HepG2 (cell line): ENCODE results near the gene MAPK1. TPM values are rescaled to one million over a fixed set of nuclear protein-coding genes. Genes with fewer than 3 reads are reported as not detected.
A peak's percentile ranks its signal among the peaks of the same experiment; 100 is the strongest.

Experiments
- CHCHD3 ChIP-seq: sonication (generic); formaldehyde crosslinking; IDR thresholded peaks from 2 replicates; pipeline ENCODE4 v1.8.0; 2022; ENCODE audit warnings: mild to moderate bottlenecking, missing genetic modification reagents, moderate library complexity
- DNMT3B ChIP-seq: conservative IDR thresholded peaks from 2 replicates; pipeline ENCODE4 v1.6.1; 2016; ENCODE audit warnings: missing biosample characterization, control low read depth
- DRAP1 ChIP-seq: IDR thresholded peaks from 2 replicates; pipeline ENCODE4 v1.6.1; 2016; ENCODE audit warnings: missing genetic modification reagents, missing compliant biosample characterization
- GABPB1 ChIP-seq: IDR thresholded peaks from 2 replicates; pipeline ENCODE4 v1.6.1; 2016; ENCODE audit warnings: mild to moderate bottlenecking, missing genetic modification reagents, moderate library complexity, missing compliant biosample characterization
- IRF1 ChIP-seq: sonication (generic); formaldehyde crosslinking; IDR thresholded peaks from 2 replicates; pipeline ENCODE4 v1.4.0; 2020; ENCODE audit warnings: low read depth, mild to moderate bottlenecking, missing genetic modification reagents
- NFIB ChIP-seq: sonication (generic); formaldehyde crosslinking; IDR thresholded peaks from 2 replicates; pipeline ENCODE4 v1.9.0; 2021; ENCODE audit warnings: missing genetic modification reagents, mild to moderate bottlenecking, borderline replicate concordance
- SRF ChIP-seq: IDR thresholded peaks from 2 replicates; pipeline ENCODE4 v1.6.1; 2011; ENCODE audit warnings: mild to moderate bottlenecking, low read depth, low read length, moderate library complexity
- SRY ChIP-seq: sonication (generic); formaldehyde crosslinking; IDR thresholded peaks from 2 replicates; pipeline ENCODE4 v1.8.0; 2022; ENCODE audit warnings: mild to moderate bottlenecking, missing genetic modification reagents
- STAT5B ChIP-seq: sonication (generic); formaldehyde crosslinking; IDR thresholded peaks from 2 replicates; pipeline ENCODE4 v1.4.0; 2020; ENCODE audit warnings: missing genetic modification reagents
- USF2 ChIP-seq, 2 experiments: sonication (generic) in 1 of 2; formaldehyde crosslinking in 1 of 2; IDR thresholded peaks; 2 replicates each; pipeline versions ENCODE4 v1.5.1 to v1.6.1; 2011 to 2020; ENCODE audit warnings: borderline replicate concordance in 1 of 2, low read depth in 1 of 2, low read length in 1 of 2, mild to moderate bottlenecking in 1 of 2, missing genetic modification reagents in 1 of 2, moderate library complexity in 1 of 2
- ZFAT ChIP-seq: sonication (generic); formaldehyde crosslinking; conservative IDR thresholded peaks from 2 replicates; pipeline ENCODE4 v1.8.1; 2023; ENCODE audit warnings: missing genetic modification reagents, inconsistent platforms
- ZMYM4 ChIP-seq: sonication (generic); formaldehyde crosslinking; IDR thresholded peaks from 2 replicates; pipeline ENCODE4 v1.8.1; 2023; ENCODE audit warnings: mild to moderate bottlenecking, missing genetic modification reagents
- ZNF263 ChIP-seq: sonication (generic); formaldehyde crosslinking; IDR thresholded peaks from 2 replicates; pipeline ENCODE4 v1.4.0; 2020; ENCODE audit warnings: missing genetic modification reagents
- ZNF432 ChIP-seq: sonication (generic); formaldehyde crosslinking; IDR thresholded peaks from 2 replicates; pipeline ENCODE4 v1.5.0; 2020; ENCODE audit warnings: missing genetic modification reagents, mild to moderate bottlenecking, borderline replicate concordance
- ZNF609 ChIP-seq: sonication (generic); formaldehyde crosslinking; IDR thresholded peaks from 2 replicates; pipeline ENCODE4 v1.4.0; 2020; ENCODE audit warnings: mild to moderate bottlenecking, missing genetic modification reagents, borderline replicate concordance
- ZNF879 ChIP-seq: sonication (generic); formaldehyde crosslinking; IDR thresholded peaks from 2 replicates; pipeline ENCODE4 v1.8.1; 2023; ENCODE audit warnings: missing genetic modification reagents
- ZSCAN21 ChIP-seq: sonication (generic); formaldehyde crosslinking; IDR thresholded peaks from 2 replicates; pipeline ENCODE4 v1.8.0; 2022; ENCODE audit warnings: mild to moderate bottlenecking, missing genetic modification reagents, moderate library complexity, borderline replicate concordance
- polyA plus RNA-seq, 8 experiments: library from polyadenylated mRNA; depleted of rRNA in 3 of 8; stranded (reverse) in 7 of 8; unstranded in 1 of 8; fragments of >200 nt; fragmentation: Illumina TruSeq in 4 of 8; extraction: Trizol in 4 of 8; gene quantifications; 2 replicates each; pipeline versions ENCODE4 v1.2.1 to v1.2.3, GENCODE V29; 2011 to 2016; ENCODE audit warnings: low read depth in 4 of 8, missing spikeins in 1 of 8, mixed read lengths in 1 of 8; ENCODE audit not compliant: insufficient read depth in 1 of 8
- total RNA-seq, 5 experiments: library from RNA; depleted of rRNA; stranded (reverse); fragments of >200 nt; fragmentation: Illumina TruSeq; extraction: Trizol; gene quantifications; 2 replicates each; pipeline ENCODE4 v1.2.3, GENCODE V29; 2016; ENCODE audit warnings: low read depth in 1 of 5
- TF ChIP-seq, protein P1 (sequence below): IDR thresholded peaks from 2 replicates; pipeline ENCODE4 v1.6.1; 2016; ENCODE audit warnings: missing compliant biosample characterization, missing genetic modification reagents, borderline replicate concordance

The MAPK1 gene
- total and polyA plus RNA-seq, 2 of the 13 experiments (the other 11 are each of a cell fraction or from before 2014, with no cell fraction given): 107 to 114 TPM

- TF ChIP-seq USF2 (IDR thresholded peaks at IDR 0.05; ENCODE audit: low read depth, low read length) (no peak), USF2 (CRISPR knock-in tag; IDR thresholded peaks at IDR 0.05; ENCODE audit: borderline replicate concordance) (no peak), NFIB (no peak), DNMT3B (CRISPR knock-in tag) (no peak), SRY (CRISPR knock-in tag) (peak; percentile 67; the same call in 1 of the 2 replicates), ZMYM4 (CRISPR knock-in tag) (0 out of 2 replicates have a peak, but pooled peaks have one; percentile 62), ZFAT (CRISPR knock-in tag) (0 out of 2 replicates have a peak, but pooled peaks have one; percentile 37), STAT5B (CRISPR knock-in tag) (no peak), CHCHD3 (CRISPR knock-in tag) (no peak), ZNF879 (CRISPR knock-in tag) (no peak), ZNF263 (CRISPR knock-in tag) (peak; percentile 51), IRF1 (no peak), ZNF609 (CRISPR knock-in tag) (no peak), GABPB1 (CRISPR knock-in tag) (peak; percentile 48; the same call in 1 of the 2 replicates), ZNF432 (no peak), DRAP1 (no peak; the same call in 1 of the 2 replicates), ZSCAN21 (CRISPR knock-in tag) (peak; percentile 65; the same call in 1 of the 2 replicates), SRF (no peak)
- TF ChIP-seq, protein P1, sequence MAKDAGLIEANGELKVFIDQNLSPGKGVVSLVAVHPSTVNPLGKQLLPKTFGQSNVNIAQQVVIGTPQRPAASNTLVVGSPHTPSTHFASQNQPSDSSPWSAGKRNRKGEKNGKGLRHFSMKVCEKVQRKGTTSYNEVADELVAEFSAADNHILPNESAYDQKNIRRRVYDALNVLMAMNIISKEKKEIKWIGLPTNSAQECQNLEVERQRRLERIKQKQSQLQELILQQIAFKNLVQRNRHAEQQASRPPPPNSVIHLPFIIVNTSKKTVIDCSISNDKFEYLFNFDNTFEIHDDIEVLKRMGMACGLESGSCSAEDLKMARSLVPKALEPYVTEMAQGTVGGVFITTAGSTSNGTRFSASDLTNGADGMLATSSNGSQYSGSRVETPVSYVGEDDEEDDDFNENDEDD (CRISPR knock-in tag): peak; percentile 100
Observed at GRCh38 chr22:21735200-21736083, 132.0 kb downstream of the MAPK1 start, which contains the start of gene YPEL1 (continued).
